GM19035 (cell line): ENCODE results near the gene EEF1AKMT1.

Source experiments
- ATAC-seq: cut with Tn5 transposase; IDR thresholded peaks from one replicate; pipeline ENCODE4 v1.9.1; 2021; ENCODE audit not compliant: unreplicated experiment

Gene EEF1AKMT1

GRCh38 chr13:20721058-20721453, 52.7 kb downstream of the EEF1AKMT1 start:
- no peak for ATAC-seq

GRCh38 chr13:20720499-20720898, 53.3 kb downstream of the EEF1AKMT1 start:
- ATAC-seq, result no peak

GRCh38 chr13:20719783-20720182, 54.0 kb downstream of the EEF1AKMT1 start:
- ATAC-seq, result no peak

- no peak for ATAC-seq
Measured at GRCh38 chr13:20718958-20719566, 54.7 kb downstream of the EEF1AKMT1 start.

GRCh38 chr13:20717581-20718542, 55.9 kb downstream of the EEF1AKMT1 start:
- ATAC-seq, result no peak

GRCh38 chr13:20716951-20717350, 56.8 kb downstream of the EEF1AKMT1 start:
- ATAC-seq, result no peak

GRCh38 chr13:20715330-20715712, 58.4 kb downstream of the EEF1AKMT1 start:
- ATAC-seq, result no peak

- no peak for ATAC-seq
Measured at GRCh38 chr13:20714563-20715329, 59.0 kb downstream of the EEF1AKMT1 start.

GRCh38 chr13:20714161-20714560, 59.6 kb downstream of the EEF1AKMT1 start:
- no peak for ATAC-seq

- no peak for ATAC-seq
Measured at GRCh38 chr13:20713751-20714150, 60.0 kb downstream of the EEF1AKMT1 start.

GRCh38 chr13:20713014-20713376, 60.8 kb downstream of the EEF1AKMT1 start:
- no peak for ATAC-seq

GRCh38 chr13:20711301-20712044, 62.3 kb downstream of the EEF1AKMT1 start:
- no peak for ATAC-seq

GRCh38 chr13:20709782-20710181, 64.0 kb downstream of the EEF1AKMT1 start:
- no peak for ATAC-seq

- no peak for ATAC-seq
Measured at GRCh38 chr13:20709369-20709768, 64.4 kb downstream of the EEF1AKMT1 start.

- ATAC-seq, result no peak
Measured at GRCh38 chr13:20708216-20708615, 65.5 kb downstream of the EEF1AKMT1 start.

GRCh38 chr13:20706661-20707060, 67.1 kb downstream of the EEF1AKMT1 start:
- ATAC-seq, result no peak

- ATAC-seq, result no peak
Measured at GRCh38 chr13:20704459-20705069, 69.2 kb downstream of the EEF1AKMT1 start.

- ATAC-seq, result peak; percentile 91
Measured at GRCh38 chr13:20703780-20704458, 69.8 kb downstream of the EEF1AKMT1 start.

GRCh38 chr13:20702915-20703779, 70.6 kb downstream of the EEF1AKMT1 start, which contains the start of gene IL17D:
IL17D (plus strand) TSS chr13:20703699; CDS start chr13:20704002, 303 bp downstream.
- peak; percentile 34 for ATAC-seq
